Large intestine (tissue), 3 donors: ENCODE data around the gene TCF7L2. TPM values are rescaled to one million over a fixed set of nuclear protein-coding genes. Genes with fewer than 3 reads are reported as not detected.

Experiments
- DNase-seq, 2 donors: peaks; one replicate each; pipeline versions ENCODE4 v3.0.0 to v3.0.0-alpha.2; 2013
- H3K27ac ChIP-seq: one replicate; pipeline ENCODE4 v1.5.1; 2013; ENCODE audit warnings: low read length
- H3K27me3 ChIP-seq: 2 replicates; pipeline ENCODE4 v1.6.1; 2013; ENCODE audit warnings: low read length; ENCODE audit not compliant: control insufficient read depth, insufficient read depth
- H3K36me3 ChIP-seq: 2 replicates; pipeline ENCODE4 v1.6.1; 2013; ENCODE audit warnings: low read length; ENCODE audit not compliant: control insufficient read depth, insufficient read depth
- H3K4me1 ChIP-seq: one replicate; pipeline ENCODE4 v1.6.1; 2013; ENCODE audit warnings: low read length; ENCODE audit not compliant: control insufficient read depth, insufficient read depth
- H3K4me3 ChIP-seq: one replicate; pipeline ENCODE4 v1.5.1; 2013; ENCODE audit warnings: low read length
- H3K9me3 ChIP-seq: one replicate; pipeline ENCODE4 v1.6.1; 2013; ENCODE audit warnings: mild to moderate bottlenecking, low read depth, low read length, moderate library complexity; ENCODE audit not compliant: control insufficient read depth
- WGBS: methylation state at CpG from one replicate; pipeline ENCODE4 v1.1.5; 2013; ENCODE audit warnings: low lambda C conversion rate; ENCODE audit not compliant: insufficient coverage; 5-methylcytosine and 5-hydroxymethylcytosine counted together
- polyA plus RNA-seq: library from polyadenylated mRNA; unstranded; fragments of 120-200 nt; gene quantifications from one replicate; pipeline ENCODE4 v1.2.1, GENCODE V29; 2013

TCF7L2 gene
- polyA plus RNA-seq, 1 donor = 48.2 TPM

GRCh38 chr10:113052076-113052830 lies 102.2 kb downstream of the TCF7L2 start:
- Histone ChIP-seq H3K27me3 (no peaks in the 10 kb centered on the region), H3K4me1 (peaks cover under 1% of the 10 kb centered on the region), H3K9me3 (no peaks in the 10 kb centered on the region), H3K36me3 (peaks cover 17% of the 10 kb centered on the region), H3K4me3 (no peak overlapping the region), H3K27ac (no peak overlapping the region)
- DNase-seq = no peak
- WGBS = 90% methylated on average over 2 of the region's 10 CpGs

GRCh38 chr10:113053091-113053490 lies 103.0 kb downstream of the TCF7L2 start:
- no peaks in the 10 kb centered on the region for H3K9me3 ChIP-seq
- 83% methylated on average over 1 of the region's 10 CpGs for WGBS
- peaks cover 9% of the 10 kb centered on the region for H3K4me1 ChIP-seq
- H3K27me3 ChIP-seq = no peaks in the 10 kb centered on the region
- DNase-seq = no peak
- H3K27ac ChIP-seq = no peak overlapping the region
- no peak overlapping the region for H3K4me3 ChIP-seq
- peaks cover 17% of the 10 kb centered on the region for H3K36me3 ChIP-seq

- H3K4me1 ChIP-seq = peaks cover 17% of the 10 kb centered on the region
- peaks cover 16% of the 10 kb centered on the region for H3K36me3 ChIP-seq
- no peaks in the 10 kb centered on the region for H3K27me3 ChIP-seq
- no CpG with 5 or more reads among the region's 5 CpGs for WGBS
- H3K27ac ChIP-seq = no peak overlapping the region
- no peak for DNase-seq
- no peak overlapping the region for H3K4me3 ChIP-seq
- H3K9me3 ChIP-seq = no peaks in the 10 kb centered on the region
Measured at GRCh38 chr10:113053881-113054280, 103.8 kb downstream of the TCF7L2 start.

DNA sequence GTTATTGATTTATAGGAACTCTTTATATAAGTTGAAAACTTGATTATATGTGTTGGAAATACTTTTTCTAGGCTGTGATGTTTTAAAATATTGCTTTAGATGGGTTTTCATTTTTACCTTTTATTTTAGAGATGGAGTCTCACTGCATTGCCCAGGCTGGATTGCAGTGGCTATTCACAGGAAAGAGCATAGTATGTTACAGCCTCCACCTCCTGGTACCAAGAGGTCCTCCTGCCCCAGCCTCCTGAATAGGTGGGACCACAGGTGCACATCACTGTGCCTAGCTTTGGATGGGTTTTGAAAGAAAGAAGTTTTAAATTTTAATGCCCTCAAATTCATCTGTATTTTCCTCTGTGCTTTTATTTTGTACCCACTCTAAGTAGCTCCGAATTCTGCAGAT lies 105.4 kb downstream of the TCF7L2 start:
- no peaks in the 10 kb centered on the region for H3K27me3 ChIP-seq
- no peaks in the 10 kb centered on the region for H3K9me3 ChIP-seq
- peaks cover 6% of the 10 kb centered on the region for H3K36me3 ChIP-seq
- H3K4me3 ChIP-seq = no peak overlapping the region
- no peak for DNase-seq
- H3K27ac ChIP-seq = no peak overlapping the region
- 83% methylated on average over 1 of the region's 1 CpG for WGBS
- H3K4me1 ChIP-seq = peaks cover 30% of the 10 kb centered on the region

DNA sequence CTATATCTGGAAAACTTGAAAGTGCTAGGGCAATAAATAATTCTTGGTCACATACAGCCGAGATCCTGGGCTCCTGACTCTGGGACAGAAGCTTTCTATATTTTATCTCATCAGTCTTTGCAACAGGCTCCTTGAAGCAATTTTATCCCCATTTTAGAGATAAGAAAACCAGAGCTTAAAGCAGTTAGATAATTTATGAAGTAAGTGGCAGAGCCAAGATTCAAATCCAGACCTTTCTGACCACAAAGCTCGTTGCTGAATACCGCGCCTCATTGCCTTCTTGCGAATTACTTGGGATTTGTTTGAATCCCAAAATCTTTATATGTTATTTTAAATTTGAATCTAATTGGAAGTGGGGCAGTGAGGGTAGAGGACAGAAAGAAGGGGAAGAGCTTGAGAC lies 106.0 kb downstream of the TCF7L2 start:
- 100% methylated on average over 1 of the region's 5 CpGs for WGBS
- Histone ChIP-seq H3K9me3 (no peaks in the 10 kb centered on the region), H3K4me3 (no peak overlapping the region), H3K4me1 (peaks cover 36% of the 10 kb centered on the region), H3K36me3 (peaks cover 6% of the 10 kb centered on the region), H3K27me3 (no peaks in the 10 kb centered on the region), H3K27ac (no peak overlapping the region)
- DNase-seq = no peak

- no peak for DNase-seq
- no peak overlapping the region for H3K4me3 ChIP-seq
- no peak overlapping the region for H3K27ac ChIP-seq
- H3K27me3 ChIP-seq = no peaks in the 10 kb centered on the region
- peaks cover 41% of the 10 kb centered on the region for H3K4me1 ChIP-seq
- no peaks in the 10 kb centered on the region for H3K9me3 ChIP-seq
- peaks cover 6% of the 10 kb centered on the region for H3K36me3 ChIP-seq
- 52% methylated on average over 3 of the region's 10 CpGs for WGBS
Measured at GRCh38 chr10:113056441-113057021, 106.5 kb downstream of the TCF7L2 start.

GRCh38 chr10:113057948-113058522 lies 108.0 kb downstream of the TCF7L2 start:
- no CpG with 5 or more reads among the region's 6 CpGs for WGBS
- H3K36me3 ChIP-seq = peaks cover 5% of the 10 kb centered on the region
- no peaks in the 10 kb centered on the region for H3K27me3 ChIP-seq
- H3K27ac ChIP-seq = peak overlapping the region; percentile 90
- DNase-seq = peak; percentile 48 to 78
- H3K4me1 ChIP-seq = peaks cover 55% of the 10 kb centered on the region
- H3K9me3 ChIP-seq = no peaks in the 10 kb centered on the region
- H3K4me3 ChIP-seq = no peak overlapping the region

GRCh38 chr10:113058523-113059370 lies 108.7 kb downstream of the TCF7L2 start:
- DNase-seq = peak; percentile 51 to 73
- Histone ChIP-seq H3K4me3 (no peak overlapping the region), H3K27me3 (no peaks in the 10 kb centered on the region), H3K9me3 (no peaks in the 10 kb centered on the region), H3K4me1 (peaks cover 62% of the 10 kb centered on the region), H3K27ac (peak overlapping the region; percentile 90), H3K36me3 (peaks cover 4% of the 10 kb centered on the region)
- WGBS = 34% methylated on average over 5 of the region's 19 CpGs

DNA sequence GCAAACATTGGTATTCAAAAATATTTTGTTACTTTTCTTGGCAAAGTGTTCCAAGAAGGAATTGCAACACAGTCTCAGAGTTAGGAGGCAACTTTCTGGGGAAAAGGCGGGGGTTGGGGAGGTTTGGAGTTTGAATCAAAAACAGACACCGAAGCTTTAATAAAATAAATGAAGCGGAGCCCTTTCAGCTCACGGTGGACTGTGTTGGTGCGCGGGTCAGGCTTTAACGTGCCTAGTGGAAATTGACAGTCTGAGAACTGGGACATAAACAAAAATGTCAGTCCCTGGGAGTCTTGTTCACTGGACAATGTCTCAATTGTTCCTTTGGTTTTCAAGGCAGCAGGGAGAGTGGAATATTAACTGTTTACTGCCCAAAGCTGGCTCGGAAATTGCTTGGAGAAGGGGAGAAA lies 109.3 kb downstream of the TCF7L2 start:
- DNase-seq = peak in 1 of 2 donors; percentile 32
- Histone ChIP-seq H3K4me1 (peaks cover 66% of the 10 kb centered on the region), H3K9me3 (no peaks in the 10 kb centered on the region), H3K27ac (peak overlapping the region; percentile 90), H3K27me3 (no peaks in the 10 kb centered on the region), H3K36me3 (peaks cover 2% of the 10 kb centered on the region), H3K4me3 (no peak overlapping the region)
- WGBS = no CpG with 5 or more reads among the region's 8 CpGs
